Stimulated activated CD4-positive, alpha-beta T cell treated with anti-CD3 and anti-CD28 coated beads, Interleukin-12 subunit alpha, Interleukin-12 subunit beta, amount 100 ng/mL, for 4 hours (primary cell): ENCODE results near the gene MERTK.
A peak's percentile ranks its signal among the peaks of the same experiment; 100 is the strongest.
"Not testable (repeated sequence)": the region's sequence is repeated elsewhere in the genome, so short reads cannot be mapped to it uniquely, and the experiment has no call there.

Source experiments
- DNase-seq: peaks from one replicate; pipeline ENCODE4 v3.0.0-alpha.2; 2020

The MERTK gene

DNA sequence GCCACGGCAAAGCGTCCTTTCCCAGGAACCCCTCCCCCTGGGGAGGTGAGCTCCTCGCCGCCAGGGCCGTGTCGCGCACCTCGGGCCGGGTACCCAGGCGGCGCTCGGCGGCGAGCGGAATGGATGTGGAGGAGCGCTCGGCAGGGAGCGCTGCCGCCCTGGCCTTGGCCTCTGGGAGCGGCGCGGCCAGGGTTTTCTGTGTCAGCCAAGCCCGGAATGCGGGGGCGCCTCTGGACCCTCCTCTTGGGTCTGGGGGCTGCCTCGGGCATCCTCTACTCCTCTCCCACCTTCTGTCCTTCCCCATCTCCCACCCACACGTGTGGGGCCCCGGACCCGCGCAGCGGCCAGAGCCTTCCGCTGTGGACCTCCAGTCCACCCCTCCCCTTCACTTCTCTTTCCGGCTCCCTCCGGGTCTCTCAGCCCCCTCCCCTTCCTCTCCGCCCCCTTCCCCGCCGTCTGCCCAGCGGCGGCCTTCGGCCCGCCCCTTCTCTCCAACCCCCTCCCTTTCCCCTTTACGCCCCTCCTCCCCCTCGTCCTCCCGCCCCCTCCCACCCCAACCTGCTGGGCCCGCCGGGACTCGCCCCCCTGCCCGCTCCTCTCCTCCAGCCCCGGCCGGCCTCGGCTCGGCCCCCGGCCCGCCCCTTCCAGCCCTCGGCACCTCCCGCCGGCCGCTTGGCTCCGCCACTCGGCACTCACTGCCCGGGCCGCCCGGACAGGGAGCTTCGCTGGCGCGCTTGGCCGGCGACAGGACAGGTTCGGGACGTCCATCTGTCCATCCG lies at the start of gene MERTK:
MERTK (plus strand) TSS at position 684 of the 779 bp plus-strand sequence. CDS start 129 bp downstream, outside the sequence.
- peak; percentile 55 for DNase-seq

DNA sequence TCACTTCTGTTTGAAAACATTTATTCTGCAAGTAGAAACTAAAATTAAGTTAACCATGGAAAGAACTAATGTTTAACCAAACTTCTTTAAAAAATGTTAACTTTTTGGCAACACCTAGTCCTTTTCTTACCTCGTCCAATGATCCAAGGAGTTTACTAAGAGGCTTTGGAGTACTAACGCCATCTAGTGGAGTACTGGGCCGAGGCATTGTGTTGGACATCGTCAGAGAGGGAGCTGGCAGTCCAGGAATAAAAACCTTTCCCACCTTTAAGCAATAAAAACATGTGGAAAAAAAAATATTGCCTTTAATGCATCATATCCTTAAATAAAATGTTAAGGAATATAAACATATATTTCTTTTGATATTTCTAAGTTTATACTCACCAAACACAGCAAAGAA lies 47.8 kb upstream of the MERTK start:
- DNase-seq: peak; percentile 5

DNA sequence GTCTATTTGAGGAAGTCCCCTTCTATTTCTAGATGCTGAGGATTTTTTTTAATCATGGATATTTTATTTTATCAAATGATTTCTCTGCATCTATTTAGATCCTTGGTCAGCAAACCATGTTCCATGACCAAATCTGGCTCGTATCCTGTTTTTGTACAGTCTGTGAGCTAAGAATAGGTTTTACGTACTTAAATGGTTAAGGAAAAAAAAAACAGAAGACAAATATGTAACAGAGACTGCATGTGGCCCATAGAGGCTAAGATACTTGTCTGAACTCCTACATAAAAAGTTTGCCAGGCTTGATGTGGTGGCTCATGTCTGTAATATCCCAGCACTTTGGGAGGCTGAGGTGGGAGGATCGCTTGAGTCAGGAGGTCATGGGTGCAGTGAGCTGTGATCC lies 45.9 kb upstream of the MERTK start:
- DNase-seq: not testable (repeated sequence)

DNA sequence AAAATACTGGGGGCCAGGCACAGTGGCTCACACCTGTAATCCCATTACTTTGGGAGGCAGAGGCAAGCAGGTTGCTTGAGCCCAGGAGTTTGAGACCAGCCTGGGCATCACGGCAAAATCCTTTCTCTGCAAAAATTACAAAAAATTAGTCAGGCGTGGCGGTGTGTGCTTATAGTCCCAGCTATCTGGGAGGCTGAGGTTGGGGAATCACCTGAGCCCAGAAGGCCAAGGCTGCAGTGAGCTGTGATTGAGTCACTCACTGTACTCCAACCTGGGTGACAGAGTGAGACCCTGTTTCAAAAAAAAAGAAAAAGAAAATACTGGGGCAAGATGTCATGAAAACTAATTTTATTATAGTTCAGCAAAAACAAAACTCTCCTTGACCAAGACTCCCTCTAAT lies 38.4 kb upstream of the MERTK start:
- DNase-seq: not testable (repeated sequence)

DNA sequence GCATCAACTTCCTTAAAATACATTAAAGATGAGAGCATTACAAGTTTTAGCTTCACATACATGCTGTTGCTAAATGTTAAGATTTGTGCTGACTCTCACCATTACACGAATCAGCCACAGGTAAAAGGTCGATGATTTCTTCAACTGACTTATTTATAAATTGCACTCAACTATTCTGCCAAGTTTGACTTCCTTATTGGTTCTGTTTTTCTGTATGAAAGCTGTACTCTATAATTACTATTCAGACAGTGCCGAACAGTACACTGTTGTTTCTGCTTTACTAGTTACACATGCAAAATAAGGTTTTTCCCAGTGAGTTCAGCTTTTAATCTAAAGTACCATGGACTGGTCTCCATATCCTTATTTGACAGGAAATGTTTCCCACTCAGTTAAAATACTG lies 33.3 kb upstream of the MERTK start:
- DNase-seq: not testable (repeated sequence)

DNA sequence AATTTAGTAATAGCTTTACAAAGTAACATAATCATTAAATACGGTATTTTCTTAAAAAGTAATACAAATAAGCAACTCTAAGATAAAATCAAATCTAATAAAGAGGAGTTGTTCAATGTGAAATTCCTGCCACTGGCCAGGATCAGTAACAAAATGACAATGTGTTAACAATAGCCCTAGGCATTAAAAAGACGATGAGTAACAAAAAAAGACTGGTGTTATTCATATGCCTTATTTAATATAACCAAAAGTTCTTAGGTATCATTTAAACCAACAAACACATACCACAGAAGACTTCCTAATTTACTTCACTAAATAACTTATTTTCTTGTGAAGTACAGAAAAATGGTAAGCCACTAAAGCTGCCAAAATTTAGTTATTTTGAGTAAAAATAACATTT lies 25.6 kb upstream of the MERTK start:
- not testable (repeated sequence) for DNase-seq

DNA sequence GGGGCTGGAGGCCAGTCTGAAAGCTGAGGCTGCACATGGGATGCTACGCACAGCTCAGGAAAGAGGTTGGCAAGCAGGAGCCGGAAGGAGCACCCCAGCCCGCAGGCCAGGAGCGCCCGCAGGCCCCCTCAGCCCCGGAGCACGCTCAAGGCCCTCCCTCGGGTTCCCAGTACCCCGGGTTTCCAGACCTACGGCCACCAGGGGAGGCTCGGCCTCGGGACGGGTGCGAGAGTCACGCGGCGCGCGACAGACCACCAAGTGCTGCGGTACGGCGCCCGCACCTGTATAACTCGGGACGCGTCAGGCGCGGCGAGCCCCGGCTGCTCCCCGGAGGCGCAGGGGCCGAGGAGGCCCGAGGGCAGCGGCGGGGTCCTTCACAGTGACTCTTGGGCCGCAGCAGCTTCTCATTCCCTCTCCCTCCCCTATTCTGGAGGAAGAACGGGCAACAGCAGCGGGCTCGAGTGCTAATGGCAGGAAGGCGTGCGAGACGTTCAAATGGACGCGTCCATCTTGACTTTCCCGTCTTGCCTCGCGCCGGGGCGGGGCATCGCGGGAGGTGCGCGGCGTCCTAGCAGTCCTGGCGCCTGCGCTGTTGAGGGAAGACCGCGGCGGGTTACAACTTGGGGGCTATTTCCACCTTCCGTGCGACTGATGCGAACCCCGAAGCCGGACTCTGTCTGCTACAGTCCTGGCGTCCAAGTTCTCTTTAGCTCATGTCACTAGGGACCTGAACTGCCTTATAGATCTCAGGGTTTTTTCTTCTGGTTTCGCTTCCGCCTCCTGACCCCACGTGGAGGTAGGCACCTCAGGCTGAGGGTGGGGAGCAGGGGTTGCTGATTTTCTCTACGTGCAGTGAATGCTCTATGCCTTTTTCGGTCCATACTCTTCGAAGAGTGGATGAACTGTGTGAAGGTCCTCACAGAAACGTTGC lies 14.5 kb upstream of the MERTK start, which contains the start of gene ANAPC1:
ANAPC1 (minus strand) TSS at position 533 of the 931 bp plus-strand sequence. CDS start 3,368 bp downstream, outside the sequence.
- peak; percentile 88 for DNase-seq

DNA sequence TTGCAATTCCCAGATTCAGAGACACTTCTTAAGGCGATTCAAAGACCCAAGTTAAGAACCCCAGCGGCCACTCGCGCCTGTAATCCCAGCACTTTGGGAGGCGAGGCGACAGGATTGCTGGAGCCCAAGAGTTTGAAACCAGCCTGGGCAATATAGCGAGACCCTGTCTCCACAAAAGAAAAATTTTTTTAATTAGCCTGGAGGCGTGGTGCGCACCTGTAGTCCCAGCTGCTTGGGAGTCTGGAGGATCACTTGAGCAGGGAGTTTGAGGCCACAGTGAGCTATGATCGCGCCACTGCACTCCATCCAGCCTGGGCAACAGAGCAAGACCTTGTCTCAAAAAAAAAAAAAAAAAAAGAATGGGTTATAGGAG lies 13.8 kb upstream of the MERTK start:
- DNase-seq: no peak

DNA sequence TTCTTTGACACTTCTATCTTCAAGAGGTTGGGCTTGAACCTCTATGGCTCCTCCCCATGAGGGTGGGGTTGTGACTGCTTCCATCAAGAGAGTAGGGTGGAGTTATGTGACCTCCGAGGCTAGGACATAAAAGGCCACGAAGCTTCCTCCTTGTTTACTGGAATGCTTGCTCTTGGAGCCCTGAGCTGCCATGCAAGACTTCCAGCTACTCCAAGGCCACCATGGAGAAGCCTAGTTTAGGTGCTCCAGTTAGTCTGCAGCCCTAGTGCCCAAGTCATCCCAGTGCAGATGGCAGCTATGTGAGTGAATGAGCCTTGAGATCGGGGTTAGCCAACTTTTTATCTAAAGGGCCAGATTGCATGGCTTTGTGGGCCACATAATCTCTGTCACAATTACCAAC lies 2.4 kb upstream of the MERTK start:
- DNase-seq: no peak

DNA sequence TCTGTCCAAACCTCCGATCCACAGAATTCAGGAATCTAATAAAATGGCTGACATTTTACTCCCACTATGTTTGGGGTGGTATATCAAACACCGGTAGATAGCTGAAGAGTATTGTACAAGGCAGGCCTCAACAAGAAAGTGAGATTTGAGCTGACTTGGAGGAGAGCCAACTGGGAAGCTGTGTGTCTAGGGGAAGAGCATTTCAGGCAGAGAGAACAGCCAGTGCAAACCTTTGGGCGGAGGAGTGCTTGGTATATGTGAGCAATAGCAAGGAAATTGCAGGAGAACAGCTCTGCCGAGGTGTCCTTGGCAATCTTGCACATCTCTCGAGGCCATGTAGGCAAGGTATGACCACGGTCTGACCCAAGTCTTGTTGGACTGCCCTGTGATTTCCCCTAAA lies 1.8 kb upstream of the MERTK start:
- DNase-seq: no peak

DNA sequence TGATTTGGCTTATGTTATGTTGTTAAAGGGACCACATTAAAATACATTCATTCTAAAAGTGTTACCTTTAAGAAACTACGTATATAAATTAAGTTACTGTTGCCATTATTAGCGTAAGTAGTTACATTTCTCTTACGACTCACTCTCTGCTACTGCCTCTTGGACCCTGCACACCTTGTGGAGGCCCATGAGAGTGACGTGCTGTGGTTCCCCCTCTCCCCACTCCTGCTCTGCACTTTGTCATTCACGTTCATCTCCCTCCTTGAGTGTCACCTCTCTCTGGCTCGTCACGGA lies 830 bp upstream of the MERTK start:
- no peak for DNase-seq

DNA sequence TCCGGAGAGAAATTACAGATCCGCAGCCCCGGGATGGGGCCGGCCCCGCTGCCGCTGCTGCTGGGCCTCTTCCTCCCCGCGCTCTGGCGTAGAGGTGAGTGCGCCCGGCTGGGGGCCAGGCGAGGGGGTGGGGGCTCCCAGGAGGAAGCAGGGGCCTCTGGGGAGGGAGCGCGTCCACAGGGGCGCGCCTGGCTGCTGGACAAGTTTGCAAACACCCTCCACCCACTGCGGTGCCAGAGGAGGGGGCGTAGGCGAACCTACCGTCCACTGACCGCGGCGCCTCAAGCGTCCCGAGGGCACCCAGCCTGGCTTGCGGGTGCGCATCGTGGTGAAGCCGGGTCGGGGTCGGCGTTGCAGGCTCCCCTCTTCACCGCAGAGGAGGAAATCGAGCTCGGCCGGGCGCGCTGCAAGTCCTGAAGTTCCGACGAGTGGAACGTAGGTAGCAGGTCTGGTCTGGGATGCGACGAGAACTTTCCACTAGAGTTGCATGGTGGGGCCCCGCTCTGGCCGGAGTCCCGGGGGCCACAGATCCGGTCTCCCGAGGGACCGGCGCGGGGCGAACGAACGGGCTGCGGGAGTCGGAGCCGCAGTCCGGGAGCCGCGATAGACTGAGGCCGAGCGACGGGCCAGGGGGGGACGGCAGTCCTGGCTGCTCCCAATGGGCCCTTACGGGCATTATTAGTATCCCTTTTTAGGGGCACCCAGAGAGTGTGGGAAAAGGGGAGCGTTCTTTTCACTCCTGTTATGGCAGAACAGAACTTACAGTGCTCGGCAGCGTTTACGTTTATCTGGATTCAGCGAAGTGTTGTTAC lies 502 bp downstream of the MERTK start:
- DNase-seq: peak; percentile 9

DNA sequence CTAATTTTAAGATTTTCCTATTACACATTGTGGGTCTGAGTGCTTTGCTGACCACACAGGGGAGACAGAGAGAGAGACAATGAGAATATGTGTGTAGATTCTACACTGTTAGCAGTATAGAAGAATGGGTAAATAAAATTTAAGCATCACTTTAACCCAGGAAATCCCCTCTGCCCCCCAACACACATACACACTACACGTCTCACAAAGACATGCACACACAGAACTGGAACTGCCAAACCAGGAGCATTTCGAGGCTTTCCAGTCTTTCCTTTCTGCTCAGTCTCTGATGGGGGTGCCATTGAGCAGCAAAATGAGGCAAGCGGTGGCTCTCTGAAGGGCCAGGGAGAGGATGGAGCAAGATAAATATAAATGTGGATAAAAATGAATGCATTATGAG lies 2.5 kb downstream of the MERTK start:
- no peak for DNase-seq

DNA sequence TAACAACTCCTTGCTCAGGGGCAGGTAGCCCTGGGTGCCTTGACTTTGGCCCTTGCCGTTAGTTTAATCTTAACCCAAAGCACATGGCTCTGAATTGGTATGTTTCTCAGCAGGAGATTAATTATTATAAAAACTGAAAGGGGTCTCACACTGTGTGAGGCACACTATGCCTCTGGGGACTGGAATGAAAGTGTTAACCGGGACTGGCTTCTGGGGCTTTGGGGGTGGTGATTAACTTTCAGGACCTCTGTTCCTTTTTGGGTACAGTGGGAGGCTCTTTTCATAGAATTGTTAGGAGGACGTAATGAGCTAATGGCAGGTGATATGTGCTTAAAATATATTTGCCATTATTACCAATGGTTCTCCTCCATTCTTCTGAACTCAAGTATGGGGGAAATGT lies 5.1 kb downstream of the MERTK start:
- DNase-seq: no peak

DNA sequence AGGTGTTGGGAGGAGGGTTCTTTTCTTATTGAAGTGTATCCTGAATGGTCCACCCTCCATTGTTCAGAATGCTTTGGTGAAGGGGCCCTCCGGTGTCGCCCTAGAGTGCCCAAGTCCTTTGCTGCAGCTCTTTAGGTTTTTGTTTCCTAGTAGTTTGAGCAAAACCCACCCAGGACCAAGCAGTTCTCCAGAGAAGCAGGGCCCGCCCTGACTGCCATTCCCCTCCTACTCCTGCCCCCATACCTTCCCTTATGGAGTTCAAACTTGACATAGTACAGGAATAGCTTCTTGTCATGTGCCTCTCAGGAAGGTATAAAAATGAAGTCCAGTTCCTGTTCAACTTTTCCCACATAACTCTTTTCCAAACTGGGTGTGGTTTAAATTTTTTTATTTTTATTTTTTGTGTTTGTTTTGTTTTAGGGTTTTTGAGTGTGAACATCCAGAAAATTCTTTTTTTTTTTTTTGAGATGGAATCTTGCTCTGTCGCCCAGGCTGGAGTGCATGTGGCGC lies 5.6 kb downstream of the MERTK start:
- DNase-seq: no peak

DNA sequence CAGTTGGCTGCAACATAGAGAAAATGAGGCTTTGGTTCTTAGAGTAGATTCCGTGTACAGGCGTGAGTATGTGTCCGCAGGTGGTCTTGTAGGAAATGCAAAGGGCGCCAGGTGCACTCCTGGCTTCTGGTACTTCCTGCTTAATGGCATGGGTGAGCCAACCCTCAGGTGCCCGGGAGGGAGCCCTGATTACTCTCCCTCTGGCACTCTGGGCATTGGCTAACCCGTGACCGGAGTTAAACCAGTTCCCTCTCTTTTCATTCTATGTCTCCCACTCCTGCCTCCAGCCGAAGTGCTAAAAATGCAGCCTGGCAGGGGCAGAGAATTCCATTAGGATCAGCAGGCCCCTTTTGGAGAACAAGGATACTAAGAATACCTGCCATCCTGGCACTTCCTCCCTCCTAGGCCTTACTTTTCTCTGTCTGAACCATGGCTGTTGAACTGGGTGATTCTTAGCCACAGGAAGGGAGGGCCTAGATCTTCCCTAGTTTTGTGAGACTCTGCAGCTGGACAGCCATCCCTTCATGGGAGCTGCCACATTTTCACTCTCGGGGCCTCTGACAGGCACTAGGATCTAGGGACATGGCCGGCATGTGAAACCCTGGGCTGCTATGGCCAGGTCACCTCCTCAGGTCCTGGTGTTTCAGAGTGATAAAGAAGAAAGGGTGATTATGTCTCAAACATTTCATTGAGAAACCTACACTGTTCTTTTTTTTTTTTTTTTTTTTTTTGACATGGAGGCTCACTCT lies 6.5 kb downstream of the MERTK start:
- DNase-seq: no peak

DNA sequence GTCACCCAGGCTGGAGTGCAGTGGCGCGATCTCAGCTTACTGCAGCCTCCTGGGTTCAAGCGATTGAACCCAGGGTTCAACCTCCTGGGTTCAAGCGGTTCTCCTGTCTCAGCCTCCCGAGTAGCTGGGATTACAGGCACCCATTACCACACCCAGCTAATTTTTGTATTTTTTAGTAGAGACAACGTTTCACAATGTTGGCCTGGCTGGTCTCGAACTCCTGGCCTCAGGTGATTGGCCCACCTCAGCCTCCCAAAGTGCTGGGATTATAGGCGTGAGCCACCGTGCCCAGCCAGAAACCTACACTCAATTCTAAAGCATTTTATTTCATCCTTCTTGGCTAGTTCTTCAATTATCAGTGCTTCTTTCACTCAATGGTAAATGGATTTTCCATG lies 7.1 kb downstream of the MERTK start:
- DNase-seq: not testable (repeated sequence)

DNA sequence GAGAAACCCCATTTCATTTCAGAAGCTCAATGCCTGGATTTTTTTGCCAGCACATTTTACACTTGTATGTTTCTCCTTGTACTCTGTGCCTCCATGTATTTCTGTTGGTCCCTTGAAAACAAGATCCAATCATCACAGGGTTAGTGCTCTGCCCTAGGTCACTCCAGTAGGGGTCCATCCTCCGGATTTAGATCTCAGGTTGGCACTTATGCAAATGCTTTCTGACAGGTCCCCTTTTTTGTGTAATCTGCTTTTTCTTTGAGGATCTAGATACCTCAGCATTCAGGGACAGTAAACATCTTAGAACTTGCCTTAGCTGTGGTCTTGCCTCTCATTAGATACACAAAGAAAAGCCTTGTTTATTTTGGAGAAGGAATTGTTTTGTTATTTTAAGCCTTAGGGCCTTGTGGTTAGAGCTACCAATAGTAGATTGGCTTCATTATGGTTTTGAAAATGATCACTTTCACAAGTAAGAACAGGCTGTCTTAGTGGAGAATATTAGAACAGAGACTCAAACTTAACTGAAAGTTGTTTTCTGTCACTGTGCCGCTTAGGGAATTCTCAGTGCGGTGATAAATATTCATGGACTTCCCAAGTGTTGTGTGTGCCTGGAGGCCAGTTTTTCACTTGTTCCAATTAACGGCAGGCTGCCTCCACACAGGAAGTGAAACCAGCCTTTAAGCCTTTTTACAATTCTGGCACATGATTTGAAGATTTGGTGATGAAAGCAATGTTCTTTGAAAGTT lies 7.8 kb downstream of the MERTK start:
- no peak for DNase-seq

DNA sequence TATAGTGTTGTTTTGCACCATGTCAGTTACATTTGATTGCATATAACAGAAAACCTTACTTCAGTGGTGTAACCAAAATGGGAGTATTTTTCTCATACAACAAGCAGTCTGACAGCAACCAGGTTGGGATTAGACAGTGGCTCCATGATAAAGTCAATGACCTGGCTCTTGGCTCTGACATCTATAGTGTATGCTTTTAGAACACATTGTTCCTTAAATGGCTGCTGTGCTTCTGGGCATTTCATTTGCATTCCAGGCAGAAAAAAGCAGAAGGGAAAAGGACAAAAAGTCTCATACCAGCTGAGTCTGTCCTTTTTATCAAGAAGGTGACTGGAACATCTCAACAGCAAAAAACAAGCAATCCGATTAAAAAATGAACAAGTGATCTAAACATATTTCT lies 10.2 kb downstream of the MERTK start:
- DNase-seq: no peak

DNA sequence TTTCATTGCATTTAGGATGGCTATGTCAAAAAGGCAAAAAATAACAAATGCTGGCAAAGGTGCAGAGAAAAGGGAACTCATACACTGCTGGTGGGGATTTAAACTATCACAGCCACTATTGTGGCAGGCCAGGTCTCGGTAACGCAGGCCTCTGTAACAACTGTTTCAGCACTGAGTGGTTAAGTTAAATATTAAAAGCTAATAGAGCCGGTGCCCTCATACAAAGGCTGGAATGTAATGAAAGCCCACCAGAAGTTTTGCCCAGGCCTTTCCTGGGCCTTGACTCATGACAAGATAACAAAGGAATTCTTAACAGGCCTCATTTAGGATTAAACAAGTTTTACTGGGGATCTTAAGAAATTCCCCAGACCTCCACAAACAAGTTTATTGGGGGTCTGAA lies 10.7 kb downstream of the MERTK start:
- no peak for DNase-seq

DNA sequence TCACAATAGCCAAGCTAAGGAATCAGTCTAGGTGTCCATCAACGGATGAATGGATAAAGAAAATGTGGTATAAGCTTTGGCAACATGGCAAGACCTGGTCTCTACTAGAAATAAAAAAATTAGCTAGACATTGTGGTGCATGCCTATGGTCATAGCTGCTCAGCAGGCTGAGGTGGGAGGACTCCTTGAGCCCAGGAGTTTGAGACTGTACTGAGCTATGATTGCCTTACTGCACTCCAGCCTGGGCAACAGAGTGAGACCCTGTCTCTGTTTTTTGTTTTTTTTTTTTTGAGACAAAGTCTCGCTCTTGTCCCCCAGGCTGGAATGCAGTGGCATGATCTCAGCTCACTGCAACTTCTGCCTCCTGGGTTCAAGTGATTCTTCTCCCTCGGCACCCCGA lies 11.6 kb downstream of the MERTK start:
- DNase-seq: not testable (repeated sequence)
